Measurements from ENCODE around the gene MT1E.

MT1E gene

DNA sequence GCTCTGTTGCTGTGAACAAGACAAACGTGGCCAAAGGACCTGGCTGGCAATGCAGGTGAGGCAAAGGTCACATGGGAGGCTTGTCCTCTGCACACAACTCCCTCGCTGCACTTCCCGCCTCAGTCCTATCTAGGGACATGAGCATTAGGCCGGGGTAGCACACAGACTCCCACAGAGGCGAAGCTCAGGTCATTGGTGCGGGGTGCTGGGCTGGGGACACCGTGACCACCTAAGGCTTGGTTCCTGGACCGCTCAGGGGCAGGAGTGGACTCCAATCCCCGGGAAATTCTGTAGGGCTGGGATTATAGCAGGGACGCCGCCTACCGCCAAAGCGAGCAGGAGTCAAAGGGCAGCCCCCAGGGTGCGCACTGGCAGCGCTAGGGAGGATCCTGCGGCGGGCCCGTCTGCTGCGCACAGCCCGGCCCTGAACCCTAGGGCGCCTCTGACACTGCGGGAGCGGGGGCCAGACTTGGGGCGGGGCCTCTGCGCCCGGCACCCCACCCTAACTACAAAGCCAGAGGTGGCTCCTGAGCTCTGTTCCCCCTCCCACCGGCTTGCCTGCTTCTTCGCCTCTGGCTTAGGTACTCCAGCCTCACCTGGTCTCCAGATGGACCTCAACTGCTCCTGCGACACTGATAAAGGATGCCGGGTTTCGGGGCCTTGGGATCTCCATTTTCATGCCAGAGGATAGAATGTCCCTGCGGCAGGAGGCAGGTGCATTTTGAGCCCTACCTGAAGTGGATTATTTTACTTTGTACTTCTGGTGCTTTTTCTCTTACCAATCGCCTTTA, 22.3 kb downstream of the MT1E start:
- H3K79me2 ChIP-seq (ENCODE audit: control insufficient read depth, low read length): no peaks in the 10 kb centered on the region
- H3F3A ChIP-seq (ENCODE audit: control insufficient read depth, insufficient read depth): no peaks in the 10 kb centered on the region
- peaks cover 73% of the 10 kb centered on the region for H3K27me3 ChIP-seq (ENCODE audit: control insufficient read depth, low read length)
- TF ChIP-seq, protein P1, sequence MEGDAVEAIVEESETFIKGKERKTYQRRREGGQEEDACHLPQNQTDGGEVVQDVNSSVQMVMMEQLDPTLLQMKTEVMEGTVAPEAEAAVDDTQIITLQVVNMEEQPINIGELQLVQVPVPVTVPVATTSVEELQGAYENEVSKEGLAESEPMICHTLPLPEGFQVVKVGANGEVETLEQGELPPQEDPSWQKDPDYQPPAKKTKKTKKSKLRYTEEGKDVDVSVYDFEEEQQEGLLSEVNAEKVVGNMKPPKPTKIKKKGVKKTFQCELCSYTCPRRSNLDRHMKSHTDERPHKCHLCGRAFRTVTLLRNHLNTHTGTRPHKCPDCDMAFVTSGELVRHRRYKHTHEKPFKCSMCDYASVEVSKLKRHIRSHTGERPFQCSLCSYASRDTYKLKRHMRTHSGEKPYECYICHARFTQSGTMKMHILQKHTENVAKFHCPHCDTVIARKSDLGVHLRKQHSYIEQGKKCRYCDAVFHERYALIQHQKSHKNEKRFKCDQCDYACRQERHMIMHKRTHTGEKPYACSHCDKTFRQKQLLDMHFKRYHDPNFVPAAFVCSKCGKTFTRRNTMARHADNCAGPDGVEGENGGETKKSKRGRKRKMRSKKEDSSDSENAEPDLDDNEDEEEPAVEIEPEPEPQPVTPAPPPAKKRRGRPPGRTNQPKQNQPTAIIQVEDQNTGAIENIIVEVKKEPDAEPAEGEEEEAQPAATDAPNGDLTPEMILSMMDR (IDR thresholded peaks at IDR 0.05; ENCODE audit: low read depth, low read length, poor library complexity, severe bottlenecking): no peak
- TF ChIP-seq EZH2phosphoT487 (IDR thresholded peaks at IDR 0.05; ENCODE audit: borderline replicate concordance, low read length): no peak
- H3K36me3 ChIP-seq (ENCODE audit: control insufficient read depth, low read length): no peaks in the 10 kb centered on the region
- no peaks in the 10 kb centered on the region for H3K9me3 ChIP-seq (ENCODE audit: control insufficient read depth, insufficient read depth, low read length)
- H3K4me1 ChIP-seq (ENCODE audit: control insufficient read depth, low read length): no peaks in the 10 kb centered on the region
- no peaks in the 10 kb centered on the region for H3K9me2 ChIP-seq (replicated peaks; ENCODE audit: control insufficient read depth, low read length)
- no peaks in the 10 kb centered on the region for H4K20me1 ChIP-seq (ENCODE audit: control insufficient read depth, insufficient read depth, low read depth, low read length)
- H3K4me2 ChIP-seq (ENCODE audit: low read length): no peak overlapping the region
- H3K27ac ChIP-seq (ENCODE audit: low read depth, low read length): no peak overlapping the region
- no peak overlapping the region for H3K4me3 ChIP-seq (ENCODE audit: low read length)

DNA sequence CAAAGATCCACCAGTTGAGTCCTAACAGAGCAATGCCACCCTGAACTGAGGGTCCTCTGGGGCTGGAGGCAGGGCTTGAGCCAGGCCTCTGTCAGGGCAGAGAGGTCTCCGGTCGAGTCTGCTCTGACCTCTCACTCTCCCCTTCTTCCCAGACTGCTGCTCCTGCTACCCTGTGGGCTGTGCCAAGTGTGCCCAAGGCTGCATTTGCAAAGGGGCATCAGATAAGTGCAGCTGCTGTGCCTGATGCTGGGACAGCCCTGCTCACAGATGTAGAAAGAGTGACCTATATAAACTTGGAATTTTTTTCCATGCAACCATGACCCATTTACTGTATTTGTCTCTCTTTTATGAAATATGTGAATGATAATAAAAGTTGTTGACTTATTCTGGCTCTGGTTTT, 23.7 kb downstream of the MT1E start:
- H3K27ac ChIP-seq (ENCODE audit: low read depth, low read length): no peak overlapping the region
- H3K4me3 ChIP-seq (ENCODE audit: low read length): no peak overlapping the region
- TF ChIP-seq, protein P1 (IDR thresholded peaks at IDR 0.05; ENCODE audit: low read depth, low read length, poor library complexity, severe bottlenecking): no peak
- no peak for TF ChIP-seq EZH2phosphoT487 (IDR thresholded peaks at IDR 0.05; ENCODE audit: borderline replicate concordance, low read length)
- H3K9me3 ChIP-seq (ENCODE audit: control insufficient read depth, insufficient read depth, low read length): no peaks in the 10 kb centered on the region
- H3K27me3 ChIP-seq (ENCODE audit: control insufficient read depth, low read length): peaks cover 59% of the 10 kb centered on the region
- H4K20me1 ChIP-seq (ENCODE audit: control insufficient read depth, insufficient read depth, low read depth, low read length): no peaks in the 10 kb centered on the region
- no peaks in the 10 kb centered on the region for H3K79me2 ChIP-seq (ENCODE audit: control insufficient read depth, low read length)
- H3K36me3 ChIP-seq (ENCODE audit: control insufficient read depth, low read length): no peaks in the 10 kb centered on the region
- no peaks in the 10 kb centered on the region for H3K4me1 ChIP-seq (ENCODE audit: control insufficient read depth, low read length)
- no peaks in the 10 kb centered on the region for H3F3A ChIP-seq (ENCODE audit: control insufficient read depth, insufficient read depth)
- no peak overlapping the region for H3K4me2 ChIP-seq (ENCODE audit: low read length)
- no peaks in the 10 kb centered on the region for H3K9me2 ChIP-seq (replicated peaks; ENCODE audit: control insufficient read depth, low read length)

DNA sequence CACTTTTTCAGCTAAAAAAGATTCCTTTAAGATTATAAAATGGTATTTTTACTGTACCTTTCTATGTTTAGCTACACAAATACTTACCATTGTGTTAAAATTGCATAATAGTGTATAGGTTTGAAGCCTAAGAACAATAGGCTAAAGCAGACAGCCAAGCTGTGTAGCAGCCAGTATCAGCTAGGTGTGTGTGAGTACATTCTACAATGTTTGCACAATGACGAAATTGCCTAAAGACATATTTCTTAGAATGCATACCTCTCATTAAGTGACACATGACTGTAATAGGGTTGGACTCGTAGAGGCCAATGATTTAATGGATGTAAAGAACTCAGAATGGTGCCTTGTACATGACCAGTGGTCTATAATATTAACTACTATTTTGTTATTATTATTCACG, 24.2 kb downstream of the MT1E start:
- TF ChIP-seq, protein P1 (IDR thresholded peaks at IDR 0.05; ENCODE audit: low read depth, low read length, poor library complexity, severe bottlenecking): no peak
- TF ChIP-seq EZH2phosphoT487 (IDR thresholded peaks at IDR 0.05; ENCODE audit: borderline replicate concordance, low read length): no peak
- Histone ChIP-seq H3K9me3 (ENCODE audit: control insufficient read depth, insufficient read depth, low read length) (no peaks in the 10 kb centered on the region), H3K9me2 (replicated peaks; ENCODE audit: control insufficient read depth, low read length) (no peaks in the 10 kb centered on the region), H3K4me3 (ENCODE audit: low read length) (no peak overlapping the region), H3K4me2 (ENCODE audit: low read length) (no peak overlapping the region), H3K27me3 (ENCODE audit: control insufficient read depth, low read length) (peaks cover 53% of the 10 kb centered on the region), H4K20me1 (ENCODE audit: control insufficient read depth, insufficient read depth, low read depth, low read length) (no peaks in the 10 kb centered on the region), H3K4me1 (ENCODE audit: control insufficient read depth, low read length) (no peaks in the 10 kb centered on the region), H3K27ac (ENCODE audit: low read depth, low read length) (no peak overlapping the region), H3F3A (ENCODE audit: control insufficient read depth, insufficient read depth) (no peaks in the 10 kb centered on the region), H3K36me3 (ENCODE audit: control insufficient read depth, low read length) (no peaks in the 10 kb centered on the region), H3K79me2 (ENCODE audit: control insufficient read depth, low read length) (no peaks in the 10 kb centered on the region)

All from DOHH2 (cell line).